GM12864 (cell line): ENCODE results near the gene UVRAG.
A peak's percentile ranks its signal among the peaks of the same experiment; 100 is the strongest.

Experiments used
- DNase-seq: peaks from one replicate; pipeline ENCODE4 v3.0.0-alpha.2; 2011; ENCODE audit warnings: low read depth
- H3K4me3 ChIP-seq: 2 replicates; pipeline ENCODE4 v1.5.1; 2011; ENCODE audit warnings: mild to moderate bottlenecking, low read depth, low read length, control low read depth
- TF ChIP-seq, protein P1 (sequence below): IDR thresholded peaks from 2 replicates; pipeline ENCODE4 v1.5.1; 2011; ENCODE audit warnings: low read depth, mild to moderate bottlenecking, moderate library complexity, low read length, control low read depth, inconsistent platforms; ENCODE audit errors: missing control alignments

UVRAG gene

DNA sequence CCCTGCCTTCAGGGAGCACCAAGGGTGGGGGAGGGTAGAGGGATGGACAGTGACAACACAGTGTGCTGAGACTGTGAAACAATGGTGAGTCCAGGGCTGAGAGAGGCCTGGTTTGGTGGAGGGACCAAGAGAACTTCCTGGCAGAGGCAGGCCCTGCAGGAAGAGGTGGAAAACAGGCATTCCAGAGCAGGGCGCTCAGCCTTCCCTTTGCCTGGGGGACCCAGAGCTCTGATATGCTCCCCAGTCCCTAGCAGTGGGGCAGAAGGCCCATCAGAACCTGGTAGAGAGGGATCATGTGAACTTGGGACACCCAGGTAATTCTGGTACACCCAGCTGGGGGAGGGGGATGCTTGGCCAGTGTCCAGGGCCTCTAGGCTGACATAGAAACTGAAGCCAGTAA lies 17.2 kb upstream of the UVRAG start:
- H3K4me3 ChIP-seq, result no peak overlapping the region
- no peak for DNase-seq
- TF ChIP-seq, protein P1, sequence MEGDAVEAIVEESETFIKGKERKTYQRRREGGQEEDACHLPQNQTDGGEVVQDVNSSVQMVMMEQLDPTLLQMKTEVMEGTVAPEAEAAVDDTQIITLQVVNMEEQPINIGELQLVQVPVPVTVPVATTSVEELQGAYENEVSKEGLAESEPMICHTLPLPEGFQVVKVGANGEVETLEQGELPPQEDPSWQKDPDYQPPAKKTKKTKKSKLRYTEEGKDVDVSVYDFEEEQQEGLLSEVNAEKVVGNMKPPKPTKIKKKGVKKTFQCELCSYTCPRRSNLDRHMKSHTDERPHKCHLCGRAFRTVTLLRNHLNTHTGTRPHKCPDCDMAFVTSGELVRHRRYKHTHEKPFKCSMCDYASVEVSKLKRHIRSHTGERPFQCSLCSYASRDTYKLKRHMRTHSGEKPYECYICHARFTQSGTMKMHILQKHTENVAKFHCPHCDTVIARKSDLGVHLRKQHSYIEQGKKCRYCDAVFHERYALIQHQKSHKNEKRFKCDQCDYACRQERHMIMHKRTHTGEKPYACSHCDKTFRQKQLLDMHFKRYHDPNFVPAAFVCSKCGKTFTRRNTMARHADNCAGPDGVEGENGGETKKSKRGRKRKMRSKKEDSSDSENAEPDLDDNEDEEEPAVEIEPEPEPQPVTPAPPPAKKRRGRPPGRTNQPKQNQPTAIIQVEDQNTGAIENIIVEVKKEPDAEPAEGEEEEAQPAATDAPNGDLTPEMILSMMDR, result no peak

DNA sequence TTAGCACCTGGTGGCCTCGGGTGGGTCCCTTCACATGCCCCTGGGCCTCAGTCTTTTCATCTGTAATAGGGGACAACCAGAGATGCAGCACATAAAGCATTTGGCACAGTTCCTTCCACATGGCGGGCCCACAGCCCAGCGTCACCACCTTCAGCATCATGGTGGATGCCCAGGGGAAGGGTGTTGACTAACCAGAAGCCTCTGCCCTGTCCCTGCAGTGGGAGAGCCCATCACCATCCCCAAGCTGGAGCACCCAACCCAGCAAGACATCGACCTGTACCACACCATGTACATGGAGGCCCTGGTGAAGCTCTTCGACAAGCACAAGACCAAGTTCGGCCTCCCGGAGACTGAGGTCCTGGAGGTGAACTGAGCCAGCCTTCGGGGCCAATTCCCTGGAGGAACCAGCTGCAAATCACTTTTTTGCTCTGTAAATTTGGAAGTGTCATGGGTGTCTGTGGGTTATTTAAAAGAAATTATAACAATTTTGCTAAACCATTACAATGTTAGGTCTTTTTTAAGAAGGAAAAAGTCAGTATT lies 14.8 kb upstream of the UVRAG start:
- no peak for DNase-seq
- TF ChIP-seq, protein P1, result no peak
- H3K4me3 ChIP-seq, result no peak overlapping the region

DNA sequence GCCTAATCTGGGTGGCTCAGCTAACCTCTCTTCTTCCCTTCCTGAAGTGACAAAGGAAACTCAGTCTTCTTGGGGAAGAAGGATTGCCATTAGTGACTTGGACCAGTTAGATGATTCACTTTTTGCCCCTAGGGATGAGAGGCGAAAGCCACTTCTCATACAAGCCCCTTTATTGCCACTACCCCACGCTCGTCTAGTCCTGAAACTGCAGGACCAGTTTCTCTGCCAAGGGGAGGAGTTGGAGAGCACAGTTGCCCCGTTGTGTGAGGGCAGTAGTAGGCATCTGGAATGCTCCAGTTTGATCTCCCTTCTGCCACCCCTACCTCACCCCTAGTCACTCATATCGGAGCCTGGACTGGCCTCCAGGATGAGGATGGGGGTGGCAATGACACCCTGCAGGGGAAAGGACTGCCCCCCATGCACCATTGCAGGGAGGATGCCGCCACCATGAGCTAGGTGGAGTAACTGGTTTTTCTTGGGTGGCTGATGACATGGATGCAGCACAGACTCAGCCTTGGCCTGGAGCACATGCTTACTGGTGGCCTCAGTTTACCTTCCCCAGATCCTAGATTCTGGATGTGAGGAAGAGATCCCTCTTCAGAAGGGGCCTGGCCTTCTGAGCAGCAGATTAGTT lies 14.2 kb upstream of the UVRAG start:
- no peak overlapping the region for H3K4me3 ChIP-seq
- DNase-seq, result no peak
- TF ChIP-seq, protein P1, result no peak

DNA sequence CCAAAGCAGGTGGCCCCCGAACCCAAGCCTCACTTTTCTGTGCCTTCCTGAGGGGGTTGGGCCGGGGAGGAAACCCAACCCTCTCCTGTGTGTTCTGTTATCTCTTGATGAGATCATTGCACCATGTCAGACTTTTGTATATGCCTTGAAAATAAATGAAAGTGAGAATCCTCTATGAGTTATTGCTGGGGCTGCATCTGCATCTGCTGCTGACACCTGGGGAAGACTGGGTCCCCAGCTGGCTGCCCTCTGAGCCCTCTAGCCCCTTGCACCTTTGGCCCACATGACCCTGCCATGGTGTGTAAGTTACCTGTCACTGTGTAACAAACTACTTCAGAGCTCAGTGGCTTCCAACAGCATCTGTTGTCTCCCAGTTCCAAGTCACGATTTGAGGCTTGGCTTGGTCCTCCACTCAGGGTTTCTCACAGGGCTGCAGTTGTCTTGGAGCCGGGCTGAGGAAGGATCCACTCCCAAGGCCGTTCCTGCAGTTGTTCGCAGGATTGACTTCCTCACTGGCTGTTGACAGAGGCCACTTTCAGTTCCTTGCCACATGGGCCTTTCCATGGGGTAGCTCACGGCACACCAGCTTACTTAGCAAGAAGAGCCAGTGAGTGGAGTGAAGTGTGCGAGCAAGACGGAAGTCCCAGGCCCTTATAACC lies 13.5 kb upstream of the UVRAG start:
- TF ChIP-seq, protein P1, result no peak
- no peak for DNase-seq

DNA sequence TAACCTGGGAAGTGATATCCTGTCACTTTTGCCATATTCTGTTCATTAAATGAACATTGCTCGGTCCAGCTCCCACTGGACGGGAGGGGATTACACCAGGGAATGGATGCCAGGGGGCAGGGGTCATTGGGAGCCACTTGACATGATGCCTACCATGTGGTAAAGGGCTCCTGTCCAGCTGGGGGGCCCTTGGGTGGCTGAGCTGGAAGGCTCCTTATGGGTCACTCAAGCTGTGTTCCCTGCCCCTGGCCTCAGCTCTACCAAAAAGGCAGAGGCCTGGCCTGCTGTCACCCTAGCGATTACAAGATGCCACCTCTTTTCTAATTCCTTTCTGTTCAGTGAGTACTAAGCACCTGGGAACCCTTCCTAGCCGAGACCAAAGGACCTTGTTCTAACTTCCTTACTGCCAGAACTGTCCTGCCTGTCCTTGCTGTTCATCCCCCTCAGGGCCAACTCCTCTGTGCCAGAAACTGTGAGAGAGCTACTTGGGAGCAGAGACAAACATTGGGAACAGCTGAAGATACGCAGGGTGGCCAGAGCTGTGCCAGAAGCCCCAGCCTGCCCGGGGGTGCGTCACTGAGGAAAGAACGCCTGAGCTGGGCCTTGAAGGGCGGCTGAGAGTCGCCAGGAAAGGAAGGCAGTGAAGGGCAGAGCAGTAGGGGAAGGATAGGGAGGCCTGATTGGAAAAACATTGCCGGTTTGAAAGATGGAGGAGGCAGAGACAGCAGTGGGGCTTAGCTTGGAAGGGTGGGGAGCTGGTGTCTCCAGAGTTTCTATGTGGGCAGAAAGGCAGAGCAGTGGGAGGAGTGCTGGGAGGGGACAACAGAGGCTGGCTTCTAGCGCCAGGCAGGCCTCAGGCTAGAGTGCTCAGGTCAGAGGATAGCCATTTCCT lies 12.7 kb upstream of the UVRAG start:
- TF ChIP-seq, protein P1, result no peak
- no peak overlapping the region for H3K4me3 ChIP-seq
- DNase-seq, result no peak

More for the DNA sequence above, 13.5 kb upstream of the UVRAG start:
- H3K4me3 ChIP-seq, result no peak overlapping the region

DNA sequence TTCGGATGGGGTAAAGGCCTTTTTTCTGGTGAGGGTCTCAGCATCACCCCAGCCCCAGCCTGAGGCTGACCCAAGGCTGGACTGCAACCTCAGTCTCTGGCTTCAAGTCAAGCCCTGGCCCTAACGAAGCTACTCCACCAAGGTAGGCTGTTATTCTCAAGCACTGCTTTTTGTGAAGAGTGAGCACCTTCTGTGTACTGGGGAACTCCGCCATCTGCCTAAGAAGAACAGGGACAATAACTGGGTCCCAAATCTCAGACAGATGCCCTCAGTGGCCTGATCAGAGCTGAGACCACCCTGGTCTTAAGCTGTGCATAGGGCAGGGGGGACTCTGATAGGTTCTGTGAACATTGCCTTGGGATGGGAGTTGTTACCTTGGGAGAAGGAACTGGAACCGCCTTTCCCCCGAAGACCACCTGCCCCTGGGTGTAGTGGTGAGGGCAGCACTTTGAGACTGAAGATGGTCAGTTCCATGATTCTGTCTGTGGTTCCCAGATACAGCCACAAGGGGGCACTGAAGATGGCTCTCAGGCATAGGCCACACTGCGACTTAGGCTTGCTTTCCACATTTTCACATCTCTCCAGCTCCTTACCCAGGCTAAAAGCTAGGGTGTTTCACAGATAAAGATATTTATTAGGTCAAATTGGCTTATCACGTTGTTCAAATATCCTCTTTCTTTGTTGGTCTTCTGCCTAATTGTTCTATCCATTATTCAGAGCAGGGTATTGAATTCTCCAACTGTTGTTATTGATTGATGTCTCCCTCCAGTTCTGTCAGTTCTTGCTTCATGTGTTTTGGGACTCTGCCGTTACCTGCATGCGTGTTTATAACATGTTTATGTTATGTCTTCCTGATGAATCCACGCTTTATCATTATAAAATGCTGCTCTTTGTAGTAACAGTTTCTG lies 11.8 kb upstream of the UVRAG start:
- no peak overlapping the region for H3K4me3 ChIP-seq
- TF ChIP-seq, protein P1, result peak; percentile 96
- no peak for DNase-seq
